GM18517 (cell line): Measurements from ENCODE around the gene PHF12.

Experiments
- ATAC-seq: cut with Tn5 transposase; IDR thresholded peaks from one replicate; pipeline ENCODE4 v1.9.1; 2021; ENCODE audit warnings: mild to moderate bottlenecking, moderate library complexity; ENCODE audit not compliant: unreplicated experiment

PHF12 gene

GRCh38 chr17:28975646-28976045, 24.3 kb upstream of the PHF12 start:
- ATAC-seq = no peak

GRCh38 chr17:28975031-28975430, 23.7 kb upstream of the PHF12 start:
- ATAC-seq = no peak

GRCh38 chr17:28974451-28974850, 23.1 kb upstream of the PHF12 start:
- no peak for ATAC-seq

- ATAC-seq = no peak
Measured at GRCh38 chr17:28973425-28973824, 22.1 kb upstream of the PHF12 start.

- no peak for ATAC-seq
Measured at GRCh38 chr17:28972437-28972836, 21.1 kb upstream of the PHF12 start.

- no peak for ATAC-seq
Measured at GRCh38 chr17:28970879-28971278, 19.6 kb upstream of the PHF12 start.

GRCh38 chr17:28969706-28970393, 18.5 kb upstream of the PHF12 start:
- ATAC-seq = no peak

GRCh38 chr17:28968914-28969295, 17.6 kb upstream of the PHF12 start:
- ATAC-seq = no peak

GRCh38 chr17:28968231-28968913, 17.1 kb upstream of the PHF12 start:
- ATAC-seq = no peak

- no peak for ATAC-seq
Measured at GRCh38 chr17:28967221-28968135, 16.2 kb upstream of the PHF12 start.

GRCh38 chr17:28963841-28964240, 12.5 kb upstream of the PHF12 start:
- no peak for ATAC-seq

GRCh38 chr17:28963055-28963611, 11.8 kb upstream of the PHF12 start:
- ATAC-seq = no peak

GRCh38 chr17:28961391-28961790, 10.1 kb upstream of the PHF12 start:
- no peak for ATAC-seq

- ATAC-seq = no peak
Measured at GRCh38 chr17:28960256-28961061, 9.1 kb upstream of the PHF12 start.

GRCh38 chr17:28959471-28959871, 8.2 kb upstream of the PHF12 start:
- ATAC-seq = no peak

GRCh38 chr17:28958820-28959455, 7.6 kb upstream of the PHF12 start:
- ATAC-seq = no peak

- ATAC-seq = no peak
Measured at GRCh38 chr17:28957992-28958355, 6.7 kb upstream of the PHF12 start.

GRCh38 chr17:28957277-28957991, 6.1 kb upstream of the PHF12 start:
- no peak for ATAC-seq

- no peak for ATAC-seq
Measured at GRCh38 chr17:28956861-28957260, 5.5 kb upstream of the PHF12 start.
